Measurements from ENCODE around the gene CCRL2.

Gene CCRL2

GRCh38 chr3:46375218-46375617 lies 31.8 kb upstream of the CCRL2 start:
- H3K36me3 ChIP-seq (replicated peaks; ENCODE audit: insufficient read depth, low read length) = no peaks in the 10 kb centered on the region
- peak overlapping the region; percentile 6; the same call in 1 of the 2 replicates for H3K4me2 ChIP-seq (ENCODE audit: low read depth, low read length)
- H3K4me3 ChIP-seq (ENCODE audit: low read length) = no peak overlapping the region
- peaks cover 12% of the 10 kb centered on the region for H3F3A ChIP-seq (ENCODE audit: insufficient read depth, low read length)
- H3K9me3 ChIP-seq (replicated peaks; ENCODE audit: insufficient read depth, low read length) = no peaks in the 10 kb centered on the region
- no peak for TF ChIP-seq CTCF (IDR thresholded peaks at IDR 0.05; ENCODE audit: low read length)
- no peak for TF ChIP-seq EZH2phosphoT487 (IDR thresholded peaks at IDR 0.05; ENCODE audit: low read length)
- no peak for TF ChIP-seq EZH2 (optimal IDR thresholded peaks at IDR 0.05; ENCODE audit: low read depth, low read length)
- H3K9me2 ChIP-seq (replicated peaks; ENCODE audit: insufficient read depth, low read length) = no peaks in the 10 kb centered on the region
- no peak for DNase-seq
- no peak overlapping the region for H3K9ac ChIP-seq (ENCODE audit: low read length)
- H3K4me1 ChIP-seq (ENCODE audit: low read length) = peaks cover 58% of the 10 kb centered on the region
- no peak overlapping the region for H3K27ac ChIP-seq (ENCODE audit: low read length)
- no peaks in the 10 kb centered on the region for H3K79me2 ChIP-seq (ENCODE audit: low read length)
- no peaks in the 10 kb centered on the region for H4K20me1 ChIP-seq (ENCODE audit: insufficient read depth, low read length)
- no peaks in the 10 kb centered on the region for H3K27me3 ChIP-seq (replicated peaks; ENCODE audit: insufficient read depth, low read length)
- H2AFZ ChIP-seq (ENCODE audit: low read length) = no peak overlapping the region

- no peaks in the 10 kb centered on the region for H3K9me2 ChIP-seq (replicated peaks; ENCODE audit: insufficient read depth, low read length)
- H3K4me2 ChIP-seq (ENCODE audit: low read depth, low read length) = peak overlapping the region; percentile 6; the same call in 1 of the 2 replicates
- no peaks in the 10 kb centered on the region for H3K79me2 ChIP-seq (ENCODE audit: low read length)
- no peaks in the 10 kb centered on the region for H3K27me3 ChIP-seq (replicated peaks; ENCODE audit: insufficient read depth, low read length)
- H4K20me1 ChIP-seq (ENCODE audit: insufficient read depth, low read length) = no peaks in the 10 kb centered on the region
- no peak overlapping the region for H3K4me3 ChIP-seq (ENCODE audit: low read length)
- TF ChIP-seq EZH2phosphoT487 (IDR thresholded peaks at IDR 0.05; ENCODE audit: low read length) (no peak), EZH2 (optimal IDR thresholded peaks at IDR 0.05; ENCODE audit: low read depth, low read length) (no peak), CTCF (IDR thresholded peaks at IDR 0.05; ENCODE audit: low read length) (no peak)
- DNase-seq = peak; percentile 41
- peaks cover 14% of the 10 kb centered on the region for H3F3A ChIP-seq (ENCODE audit: insufficient read depth, low read length)
- H3K4me1 ChIP-seq (ENCODE audit: low read length) = peaks cover 58% of the 10 kb centered on the region
- H3K36me3 ChIP-seq (replicated peaks; ENCODE audit: insufficient read depth, low read length) = no peaks in the 10 kb centered on the region
- H3K9me3 ChIP-seq (replicated peaks; ENCODE audit: insufficient read depth, low read length) = no peaks in the 10 kb centered on the region
- H3K27ac ChIP-seq (ENCODE audit: low read length) = no peak overlapping the region; the same call in 1 of the 2 replicates
- H3K9ac ChIP-seq (ENCODE audit: low read length) = peak overlapping the region; percentile 7; the same call in 1 of the 2 replicates
- no peak overlapping the region for H2AFZ ChIP-seq (ENCODE audit: low read length)
These were observed 31.2 kb upstream of the CCRL2 start for GRCh38 chr3:46375814-46376213.

DNA sequence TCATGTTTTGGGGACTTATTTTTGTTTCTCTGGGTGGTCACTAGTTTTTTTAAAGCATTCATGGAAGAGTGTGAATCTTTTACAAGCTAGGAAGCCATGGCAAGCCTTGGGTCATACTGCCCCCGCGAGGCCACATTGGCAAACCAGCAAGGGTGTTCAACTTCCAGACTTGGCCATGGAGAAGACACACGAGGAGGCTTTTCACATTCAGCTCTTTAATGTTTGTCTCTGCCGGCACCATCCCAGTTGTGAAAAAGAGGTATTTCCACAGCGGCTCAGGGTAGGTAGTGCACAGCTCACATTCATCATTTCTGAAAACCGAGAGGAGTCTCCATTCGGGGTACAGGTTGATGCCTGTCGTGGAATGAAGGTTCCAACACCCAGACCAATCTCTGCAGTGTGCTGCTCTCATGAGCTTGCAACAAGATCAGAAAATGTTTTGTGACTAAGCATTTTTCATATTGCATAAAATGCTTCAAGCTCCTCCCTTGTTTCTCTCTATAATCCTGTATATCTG lies 28.6 kb upstream of the CCRL2 start:
- Histone ChIP-seq H3K36me3 (replicated peaks; ENCODE audit: insufficient read depth, low read length) (no peaks in the 10 kb centered on the region), H3K9me3 (replicated peaks; ENCODE audit: insufficient read depth, low read length) (no peaks in the 10 kb centered on the region), H3K9ac (ENCODE audit: low read length) (no peak overlapping the region), H2AFZ (ENCODE audit: low read length) (peak overlapping the region; percentile 27), H3K4me1 (ENCODE audit: low read length) (peaks cover 56% of the 10 kb centered on the region), H3K27ac (ENCODE audit: low read length) (peak overlapping the region; percentile 12; the same call in 1 of the 2 replicates), H3K27me3 (replicated peaks; ENCODE audit: insufficient read depth, low read length) (no peaks in the 10 kb centered on the region), H3F3A (ENCODE audit: insufficient read depth, low read length) (peaks cover 30% of the 10 kb centered on the region), H4K20me1 (ENCODE audit: insufficient read depth, low read length) (no peaks in the 10 kb centered on the region), H3K9me2 (replicated peaks; ENCODE audit: insufficient read depth, low read length) (no peaks in the 10 kb centered on the region), H3K79me2 (ENCODE audit: low read length) (no peaks in the 10 kb centered on the region), H3K4me2 (ENCODE audit: low read depth, low read length) (peak overlapping the region; percentile 47), H3K4me3 (ENCODE audit: low read length) (no peak overlapping the region)
- TF ChIP-seq EZH2phosphoT487 (IDR thresholded peaks at IDR 0.05; ENCODE audit: low read length) (no peak), EZH2 (optimal IDR thresholded peaks at IDR 0.05; ENCODE audit: low read depth, low read length) (no peak), CTCF (IDR thresholded peaks at IDR 0.05; ENCODE audit: low read length) (peak; percentile 92)
- DNase-seq = peak; percentile 80
